HG03520 (cell line): Measurements from ENCODE around the gene ZFAND3.
"Not testable (repeated sequence)": the region's sequence is repeated elsewhere in the genome, so short reads cannot be mapped to it uniquely, and the experiment has no call there.

Experiments used
- ATAC-seq: cut with Tn5 transposase; IDR thresholded peaks from one replicate; pipeline ENCODE4 v1.9.1; 2021; ENCODE audit warnings: mild to moderate bottlenecking, moderate library complexity; ENCODE audit not compliant: unreplicated experiment

The ZFAND3 gene

GRCh38 chr6:38113825-38114576, 294.5 kb downstream of the ZFAND3 start:
- ATAC-seq, result no peak

GRCh38 chr6:38114976-38115625, 295.6 kb downstream of the ZFAND3 start:
- no peak for ATAC-seq

- ATAC-seq, result no peak
Observed at GRCh38 chr6:38115626-38116008, 296.1 kb downstream of the ZFAND3 start.

GRCh38 chr6:38116248-38116647, 296.7 kb downstream of the ZFAND3 start:
- ATAC-seq, result no peak

GRCh38 chr6:38117281-38117680, 297.8 kb downstream of the ZFAND3 start:
- ATAC-seq, result no peak

DNA sequence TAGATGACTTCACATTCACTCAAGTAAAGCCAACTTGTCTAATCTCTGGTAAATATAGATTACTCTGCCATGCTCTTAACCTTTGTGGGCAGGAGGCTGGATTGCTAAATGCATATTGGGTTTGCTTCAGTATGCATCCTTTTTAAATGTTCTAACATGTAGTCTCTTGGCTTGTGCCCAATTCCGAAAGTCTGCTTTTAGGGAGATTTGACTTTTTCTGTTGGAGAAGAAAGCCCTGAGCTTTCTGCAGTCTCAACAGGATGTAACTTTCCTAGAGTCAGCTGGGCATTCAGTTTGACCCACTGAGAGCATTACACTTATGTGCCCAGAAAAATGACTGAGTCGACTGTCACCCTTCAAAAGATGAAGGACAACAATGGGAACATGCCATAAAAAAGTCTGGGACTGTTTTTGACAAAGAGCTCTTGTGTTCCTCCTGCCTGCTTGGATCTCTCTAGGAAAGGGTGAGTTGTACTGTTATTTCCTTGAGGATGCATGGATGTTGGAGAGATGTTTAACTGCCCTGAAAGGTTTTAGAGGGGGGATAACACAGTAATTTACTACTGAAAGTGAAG, 299.4 kb downstream of the ZFAND3 start:
- ATAC-seq, result no peak

DNA sequence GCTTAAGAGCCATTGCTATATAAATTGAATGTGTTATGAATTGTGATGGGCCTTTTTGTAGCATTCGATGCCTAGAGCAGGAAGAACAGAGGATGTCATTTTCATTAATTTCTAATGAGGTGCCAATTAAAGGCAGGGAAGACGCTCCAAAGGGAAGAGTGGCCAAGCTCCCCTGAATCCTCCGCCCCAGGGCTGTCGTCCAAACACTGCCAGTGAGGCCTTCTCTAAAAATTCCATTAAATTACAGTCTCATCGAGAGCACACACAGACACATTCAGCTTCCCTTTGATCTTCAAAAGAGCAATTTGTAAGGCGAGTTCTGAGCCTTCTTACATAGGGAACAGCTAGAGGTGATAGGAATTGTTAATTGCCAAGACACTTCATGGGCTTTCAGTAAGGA, 300.0 kb downstream of the ZFAND3 start:
- ATAC-seq, result no peak

DNA sequence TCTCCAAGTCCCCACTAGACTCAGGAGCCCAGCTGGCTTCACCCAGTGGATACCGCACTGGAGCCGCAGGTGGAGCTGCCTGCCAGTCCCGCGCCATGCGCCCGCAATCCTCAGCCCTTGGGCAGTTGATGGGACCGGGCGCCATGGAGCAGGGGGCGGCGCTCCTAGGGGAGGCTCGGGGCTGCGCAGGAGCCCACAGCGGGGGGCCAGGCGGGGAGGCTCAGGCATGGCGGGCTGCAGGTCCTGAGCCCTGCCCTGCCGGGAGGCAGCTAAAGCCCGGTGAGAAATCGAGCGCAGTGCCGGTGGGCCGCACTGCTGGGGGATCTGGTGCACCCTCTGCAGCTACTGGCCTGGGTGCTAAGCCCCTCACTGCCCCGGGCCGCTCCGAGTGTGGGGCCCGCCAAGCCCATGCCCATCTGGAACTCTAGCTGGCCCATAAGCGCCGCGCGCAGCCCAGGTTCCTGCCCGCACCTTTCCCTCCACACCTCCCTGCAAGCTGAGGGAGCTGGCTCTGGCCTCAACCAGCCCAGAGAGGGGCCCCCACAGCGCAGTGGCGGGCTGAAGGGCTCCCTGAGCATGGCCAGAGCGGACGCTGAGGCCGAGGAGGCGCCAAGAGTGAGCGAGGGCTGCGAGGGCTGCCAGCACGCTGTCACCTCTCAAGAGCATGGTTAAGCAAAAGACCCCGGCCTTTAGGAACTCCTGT, 304.8 kb downstream of the ZFAND3 start:
- ATAC-seq, result not testable (repeated sequence)

- ATAC-seq, result no peak
Observed at GRCh38 chr6:38127284-38127683, 307.8 kb downstream of the ZFAND3 start.

DNA sequence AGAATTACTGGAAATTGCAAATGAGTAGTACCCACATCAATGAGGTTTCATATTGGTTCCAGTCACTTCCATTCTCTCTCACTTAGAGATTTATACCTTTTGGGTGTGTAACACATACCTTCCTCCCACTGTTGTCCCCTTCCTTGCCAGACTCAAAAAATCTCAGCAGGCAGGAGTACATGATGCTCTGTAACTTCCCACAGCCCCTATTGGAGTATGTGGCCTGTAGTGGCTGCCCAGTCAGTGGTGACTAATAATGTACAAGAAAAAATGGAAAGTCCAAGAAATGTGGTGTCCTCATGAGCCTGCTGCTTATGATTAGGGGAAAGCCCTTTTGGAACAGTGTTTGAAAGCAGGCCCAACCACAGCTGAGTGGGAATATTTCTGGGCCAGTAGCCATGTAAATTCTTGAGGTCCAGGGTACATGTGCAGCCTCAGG, 312.0 kb downstream of the ZFAND3 start:
- ATAC-seq, result no peak

- ATAC-seq, result no peak
Observed at GRCh38 chr6:38133932-38134703, 314.6 kb downstream of the ZFAND3 start.

DNA sequence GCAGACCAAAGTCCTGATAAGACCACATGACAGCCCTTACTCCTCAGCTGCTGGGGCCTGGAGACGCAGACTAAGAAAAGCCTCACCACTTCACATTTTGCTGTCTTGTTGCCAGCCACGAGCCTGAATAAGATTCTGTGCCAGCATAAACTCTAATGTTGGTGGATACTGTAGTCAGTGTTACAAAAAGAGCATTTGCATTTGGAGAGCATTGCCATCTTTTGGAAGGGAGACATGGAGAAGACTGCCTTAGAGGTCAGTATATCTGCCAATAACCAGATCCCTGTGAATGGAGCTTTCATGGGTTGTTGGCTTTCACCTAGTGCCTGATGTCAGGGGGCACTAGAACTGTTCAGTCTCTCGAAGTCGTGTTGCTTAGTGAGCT, 315.2 kb downstream of the ZFAND3 start:
- no peak for ATAC-seq

DNA sequence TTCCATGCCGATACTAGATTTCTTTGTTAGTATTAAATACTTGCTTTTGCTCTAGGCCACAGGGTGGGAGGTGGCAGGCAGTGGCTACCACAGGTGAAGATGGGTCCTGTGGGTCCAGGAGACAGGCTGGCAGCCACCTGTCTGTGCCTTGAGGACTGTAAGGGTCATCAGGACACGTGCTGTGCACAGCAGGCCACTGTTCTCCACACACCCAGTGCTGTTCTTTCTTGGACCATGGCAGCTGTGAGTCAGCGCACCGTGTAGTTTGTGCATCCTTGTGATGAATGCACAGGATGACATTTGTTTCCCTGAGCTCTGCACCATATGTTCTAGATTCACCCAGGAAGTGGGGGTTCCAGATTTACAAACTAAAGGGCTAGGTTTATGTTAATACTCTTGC, 317.0 kb downstream of the ZFAND3 start:
- ATAC-seq, result no peak

GRCh38 chr6:38137608-38138265, 318.2 kb downstream of the ZFAND3 start:
- ATAC-seq, result no peak

GRCh38 chr6:38138374-38138773, 318.8 kb downstream of the ZFAND3 start:
- ATAC-seq, result no peak

GRCh38 chr6:38141085-38141484, 321.6 kb downstream of the ZFAND3 start:
- ATAC-seq, result no peak

DNA sequence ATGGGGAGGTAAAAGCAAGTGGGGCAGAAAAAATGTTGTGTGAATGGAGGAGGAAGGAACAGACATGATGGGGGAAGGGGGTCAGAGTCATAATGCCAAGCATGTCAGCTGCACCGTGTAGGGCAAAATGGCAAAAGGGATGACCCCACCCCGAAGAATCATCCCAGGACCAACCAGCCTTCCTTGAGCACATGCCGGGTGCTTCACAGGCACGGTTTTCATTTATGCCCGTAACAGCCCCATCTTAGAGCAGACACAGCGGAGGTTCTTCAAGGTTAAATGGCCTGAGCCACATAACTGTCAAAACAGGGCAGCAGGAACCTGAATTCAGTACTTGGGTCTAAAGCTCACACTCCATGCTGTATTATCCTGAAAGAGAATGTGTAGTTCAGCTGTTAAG, 322.2 kb downstream of the ZFAND3 start:
- no peak for ATAC-seq

DNA sequence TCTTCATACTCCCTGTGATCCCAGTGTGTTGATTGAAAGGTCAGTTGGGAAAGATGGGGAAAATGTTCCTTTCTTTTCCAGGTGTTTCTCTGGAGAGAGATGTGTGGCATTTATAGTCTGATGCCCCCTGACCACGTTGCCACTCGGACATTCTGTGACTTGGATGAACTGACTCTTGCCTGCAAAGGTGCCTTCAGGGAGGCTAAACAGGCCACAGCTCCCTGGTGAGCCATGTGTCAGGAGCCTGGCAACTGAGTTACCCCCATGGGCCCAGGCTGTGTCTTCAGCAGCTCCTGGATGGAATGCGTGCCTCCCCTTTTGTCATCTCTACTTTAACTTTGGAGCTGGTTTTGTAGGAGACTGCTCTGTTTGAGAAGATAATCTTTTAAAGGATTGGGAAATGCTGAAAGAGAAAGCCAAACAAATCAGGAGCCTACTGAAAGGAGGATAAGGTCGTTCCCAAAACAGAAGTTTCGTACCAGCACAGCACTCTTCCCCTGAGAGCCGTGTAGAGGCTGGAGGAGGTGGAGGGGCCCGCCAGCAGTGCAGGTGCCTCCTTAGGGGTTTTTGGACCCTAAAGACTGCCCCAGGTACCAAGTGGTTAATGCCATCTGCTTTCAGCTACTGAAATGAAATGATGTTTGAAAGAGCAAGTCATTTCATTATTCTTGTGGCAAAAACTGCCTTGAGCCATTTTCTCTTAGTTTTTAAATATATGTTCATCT, 322.8 kb downstream of the ZFAND3 start:
- no peak for ATAC-seq
